ENCODE results near the gene LVRN.
A peak's percentile ranks its signal among the peaks of the same experiment; 100 is the strongest.

LVRN gene

GRCh38 chr5:115961381-115962238, 665 bp upstream of the LVRN start:
- no peak overlapping the region for H3K4me3 ChIP-seq (replicated peaks in 1 of 2; ENCODE audit: low read depth in 2 of 2, low read length in 2 of 2)
- no peak for DNase-seq (ENCODE audit: low read depth in 2 of 2)
- no peak for TF ChIP-seq CTCF (IDR thresholded peaks at IDR 0.05; ENCODE audit: low read depth, low read length)

DNA sequence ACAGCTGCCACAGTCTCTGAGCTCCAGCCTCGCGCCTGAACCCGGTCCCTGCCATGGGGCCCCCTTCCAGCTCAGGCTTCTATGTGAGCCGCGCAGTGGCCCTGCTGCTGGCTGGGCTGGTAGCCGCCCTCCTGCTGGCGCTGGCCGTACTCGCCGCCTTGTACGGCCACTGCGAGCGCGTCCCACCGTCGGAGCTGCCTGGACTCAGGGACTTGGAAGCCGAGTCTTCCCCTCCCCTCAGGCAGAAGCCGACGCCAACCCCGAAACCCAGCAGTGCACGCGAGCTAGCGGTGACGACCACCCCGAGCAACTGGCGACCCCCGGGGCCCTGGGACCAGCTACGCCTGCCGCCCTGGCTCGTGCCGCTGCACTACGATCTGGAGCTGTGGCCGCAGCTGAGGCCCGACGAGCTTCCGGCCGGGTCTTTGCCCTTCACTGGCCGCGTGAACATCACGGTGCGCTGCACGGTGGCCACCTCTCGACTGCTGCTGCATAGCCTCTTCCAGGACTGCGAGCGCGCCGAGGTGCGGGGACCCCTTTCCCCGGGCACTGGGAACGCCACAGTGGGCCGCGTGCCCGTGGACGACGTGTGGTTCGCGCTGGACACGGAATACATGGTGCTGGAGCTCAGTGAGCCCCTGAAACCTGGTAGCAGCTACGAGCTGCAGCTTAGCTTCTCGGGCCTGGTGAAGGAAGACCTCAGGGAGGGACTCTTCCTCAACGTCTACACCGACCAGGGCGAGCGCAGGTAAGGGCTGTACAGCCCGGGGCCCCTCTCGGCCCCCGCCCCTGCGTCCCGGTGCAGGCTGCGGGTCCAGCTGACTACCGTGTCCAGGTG, 509 bp downstream of the LVRN start:
- H3K4me3 ChIP-seq (replicated peaks in 1 of 2; ENCODE audit: low read depth in 2 of 2, low read length in 2 of 2), result peak overlapping the region; percentile 34 to 44
- peak; percentile 16 for TF ChIP-seq CTCF (IDR thresholded peaks at IDR 0.05; ENCODE audit: low read depth, low read length)
- DNase-seq (ENCODE audit: low read depth in 2 of 2), result peak; percentile 22 to 29

GRCh38 chr5:115963566-115963965, 1.3 kb downstream of the LVRN start:
- no peak for TF ChIP-seq CTCF (IDR thresholded peaks at IDR 0.05; ENCODE audit: low read depth, low read length)
- DNase-seq (ENCODE audit: low read depth in 2 of 2), result peak in 1 of 2 donors; percentile 34
- H3K4me3 ChIP-seq (replicated peaks in 1 of 2; ENCODE audit: low read depth in 2 of 2, low read length in 2 of 2), result no peak overlapping the region

- DNase-seq (ENCODE audit: low read depth in 2 of 2), result no peak
- no peak for TF ChIP-seq CTCF (IDR thresholded peaks at IDR 0.05; ENCODE audit: low read depth, low read length)
- no peak overlapping the region for H3K4me3 ChIP-seq (replicated peaks in 1 of 2; ENCODE audit: low read depth in 2 of 2, low read length in 2 of 2)
Observed at GRCh38 chr5:115968770-115969169, 6.5 kb downstream of the LVRN start.

DNA sequence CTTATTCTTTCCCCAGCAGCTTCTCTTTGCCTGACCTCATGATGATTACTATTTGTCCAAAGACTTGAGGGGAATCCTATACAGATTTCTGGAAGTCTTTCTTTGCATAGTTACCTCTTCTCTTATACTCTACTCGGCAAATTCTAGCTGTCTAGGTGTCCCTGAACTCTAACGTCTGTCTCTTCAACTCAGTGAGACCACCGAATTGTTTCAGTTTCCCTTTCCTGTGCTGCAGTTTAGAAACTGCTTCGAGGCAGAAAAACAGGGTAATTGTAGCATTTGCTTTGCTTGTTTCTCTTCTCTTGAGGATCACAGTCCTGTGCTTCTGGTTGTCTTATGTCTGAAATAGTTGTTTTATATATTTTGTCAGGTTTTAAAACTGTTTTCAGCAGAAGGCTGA, 14.8 kb downstream of the LVRN start:
- TF ChIP-seq CTCF (IDR thresholded peaks at IDR 0.05; ENCODE audit: low read depth, low read length), result no peak
- no peak for DNase-seq (ENCODE audit: low read depth in 2 of 2)
- H3K4me3 ChIP-seq (replicated peaks in 1 of 2; ENCODE audit: low read depth in 2 of 2, low read length in 2 of 2), result no peak overlapping the region

GRCh38 chr5:115977988-115978387, 15.7 kb downstream of the LVRN start:
- H3K4me3 ChIP-seq (replicated peaks in 1 of 2; ENCODE audit: low read depth in 2 of 2, low read length in 2 of 2), result no peak overlapping the region
- peak; percentile 80 to 81 for DNase-seq (ENCODE audit: low read depth in 2 of 2)
- TF ChIP-seq CTCF (IDR thresholded peaks at IDR 0.05; ENCODE audit: low read depth, low read length), result no peak
